H9 (cell line): ENCODE measurements around the gene ATG5. TPM values are rescaled to one million over a fixed set of nuclear protein-coding genes. Genes with fewer than 3 reads are reported as not detected.

Experiments
- DNase-seq: peaks from one replicate; pipeline ENCODE4 v3.0.0-alpha.2; 2017
- H2AFZ ChIP-seq: one replicate; pipeline ENCODE4 v1.6.1; 2013; ENCODE audit warnings: mild to moderate bottlenecking, low read length, control low read depth, moderate library complexity
- H2AK5ac ChIP-seq: 2 replicates; pipeline ENCODE4 v1.6.1; 2013; ENCODE audit warnings: low read length, control low read depth, mixed read lengths; ENCODE audit not compliant: insufficient read length
- H2BK120ac ChIP-seq: one replicate; pipeline ENCODE4 v1.6.1; 2013; ENCODE audit warnings: low read depth, mild to moderate bottlenecking, low read length, control low read depth, inconsistent platforms; ENCODE audit not compliant: poor library complexity, severe bottlenecking
- H2BK12ac ChIP-seq: 2 replicates; pipeline ENCODE4 v1.6.1; 2013; ENCODE audit warnings: low read length, control low read depth, mixed read lengths, low read depth; ENCODE audit not compliant: insufficient read length
- H2BK15ac ChIP-seq: 2 replicates; pipeline ENCODE4 v1.6.1; 2013; ENCODE audit warnings: low read depth, low read length, control low read depth
- H2BK20ac ChIP-seq: one replicate; pipeline ENCODE4 v1.6.1; 2013; ENCODE audit warnings: low read depth, mild to moderate bottlenecking, low read length, control low read depth, inconsistent platforms; ENCODE audit not compliant: poor library complexity, severe bottlenecking
- H2BK5ac ChIP-seq: 2 replicates; pipeline ENCODE4 v1.6.1; 2013; ENCODE audit warnings: low read length, control low read depth, mixed read lengths; ENCODE audit not compliant: insufficient read length
- H3K14ac ChIP-seq: 2 replicates; pipeline ENCODE4 v1.6.1; 2013; ENCODE audit warnings: low read length, control low read depth; ENCODE audit not compliant: insufficient read depth
- H3K18ac ChIP-seq: 2 replicates; pipeline ENCODE4 v1.6.1; 2013; ENCODE audit warnings: low read depth, mild to moderate bottlenecking, mixed read lengths, low read length, control low read depth; ENCODE audit not compliant: insufficient read length
- H3K23ac ChIP-seq: 2 replicates; pipeline ENCODE4 v1.6.1; 2013; ENCODE audit warnings: low read length, control low read depth, mixed read lengths, low read depth; ENCODE audit not compliant: insufficient read length
- H3K23me2 ChIP-seq: 2 replicates; pipeline ENCODE4 v1.6.1; 2013; ENCODE audit warnings: low read depth, mild to moderate bottlenecking, mixed read lengths, low read length, control low read depth; ENCODE audit not compliant: insufficient read length, poor library complexity, severe bottlenecking
- H3K27ac ChIP-seq: 2 replicates; pipeline ENCODE4 v1.5.1; 2013; ENCODE audit warnings: low read length, control low read depth, mixed read lengths, low read depth; ENCODE audit not compliant: insufficient read length
- H3K27me3 ChIP-seq: 2 replicates; pipeline ENCODE4 v1.6.1; 2013; ENCODE audit warnings: low read length, control low read depth, inconsistent platforms; ENCODE audit not compliant: insufficient read depth
- H3K4ac ChIP-seq: 2 replicates; pipeline ENCODE4 v1.6.1; 2013; ENCODE audit warnings: low read depth, mild to moderate bottlenecking, control low read depth, inconsistent platforms, low read length, moderate library complexity
- H3K4me1 ChIP-seq: 2 replicates; pipeline ENCODE4 v1.6.1; 2013; ENCODE audit warnings: low read length, control low read depth, inconsistent platforms; ENCODE audit not compliant: insufficient read depth
- H3K4me2 ChIP-seq: 2 replicates; pipeline ENCODE4 v1.6.1; 2013; ENCODE audit warnings: low read length, control low read depth, mixed read lengths; ENCODE audit not compliant: insufficient read length, insufficient read depth
- H3K56ac ChIP-seq: 2 replicates; pipeline ENCODE4 v1.6.1; 2013; ENCODE audit warnings: low read depth, mild to moderate bottlenecking, mixed read lengths, low read length, control low read depth; ENCODE audit not compliant: insufficient read length
- H3K79me1 ChIP-seq: 2 replicates; pipeline ENCODE4 v1.6.1; 2013; ENCODE audit warnings: low read depth, mild to moderate bottlenecking, moderate library complexity, low read length, control low read depth, inconsistent platforms; ENCODE audit not compliant: insufficient read depth, poor library complexity, severe bottlenecking
- H3K79me2 ChIP-seq: 2 replicates; pipeline ENCODE4 v1.6.1; 2013; ENCODE audit warnings: low read length, control low read depth, inconsistent platforms; ENCODE audit not compliant: insufficient read depth
- H3K9ac ChIP-seq: 2 replicates; pipeline ENCODE4 v1.6.1; 2013; ENCODE audit warnings: low read length, control low read depth, mixed read lengths; ENCODE audit not compliant: insufficient read length; ENCODE audit errors: extremely low read depth
- H3K9me3 ChIP-seq: one replicate; pipeline ENCODE4 v1.6.1; 2013; ENCODE audit warnings: low read depth, low read length, inconsistent platforms; ENCODE audit not compliant: control insufficient read depth
- H3T11ph ChIP-seq: one replicate; pipeline ENCODE4 v1.6.1; 2013; ENCODE audit warnings: mild to moderate bottlenecking, low read length, control low read depth, inconsistent platforms
- H4K20me1 ChIP-seq: one replicate; pipeline ENCODE4 v1.6.1; 2013; ENCODE audit not compliant: control insufficient read depth, insufficient read length, insufficient read depth
- H4K5ac ChIP-seq: 2 replicates; pipeline ENCODE4 v1.6.1; 2013; ENCODE audit warnings: low read depth, mild to moderate bottlenecking, mixed read lengths, low read length, control low read depth; ENCODE audit not compliant: insufficient read length
- H4K8ac ChIP-seq: replicated peaks from 2 replicates; pipeline ENCODE4 v1.6.1; 2013; ENCODE audit warnings: low read length, control low read depth, mixed read lengths, low read depth; ENCODE audit not compliant: insufficient read length
- H4K91ac ChIP-seq: 2 replicates; pipeline ENCODE4 v1.6.1; 2013; ENCODE audit warnings: low read depth, mild to moderate bottlenecking, moderate library complexity, mixed read lengths, low read length, control low read depth; ENCODE audit not compliant: insufficient read length
- H3K27ac Mint-ChIP-seq, 3 experiments: 2 replicates in 2 of 3; 3 replicates in 1 of 3; pipeline ENCODE4 v1.8.0; 2020 to 2021; ENCODE audit warnings: mixed read lengths in 3 of 3, mild to moderate bottlenecking in 1 of 3, moderate library complexity in 1 of 3
- H3K27me3 Mint-ChIP-seq: 2 replicates; pipeline ENCODE4 v1.8.0; 2021; ENCODE audit warnings: low read depth, mild to moderate bottlenecking, moderate library complexity, mixed read lengths
- H3K36me3 Mint-ChIP-seq, 3 experiments: 2 replicates in 2 of 3; 3 replicates in 1 of 3; pipeline ENCODE4 v1.8.0; 2020 to 2021; ENCODE audit warnings: low read depth in 3 of 3, mixed read lengths in 3 of 3; ENCODE audit not compliant: insufficient read depth in 1 of 3
- H3K4me1 Mint-ChIP-seq, 2 experiments: 2 replicates each; pipeline ENCODE4 v1.8.0; 2020; ENCODE audit warnings: mixed read lengths in 2 of 2
- H3K4me3 Mint-ChIP-seq, 2 experiments: 2 replicates in 1 of 2; 3 replicates in 1 of 2; pipeline ENCODE4 v1.8.0; 2020 to 2021; ENCODE audit warnings: mild to moderate bottlenecking in 2 of 2, mixed read lengths in 2 of 2, moderate library complexity in 1 of 2
- H3K9me3 Mint-ChIP-seq, 2 experiments: 2 replicates in 1 of 2; 3 replicates in 1 of 2; pipeline ENCODE4 v1.8.0; 2020; ENCODE audit warnings: mild to moderate bottlenecking in 2 of 2, mixed read lengths in 2 of 2, moderate library complexity in 1 of 2
- CTCF ChIP-seq: fragments of 200-600 bp; sonication (generic); conservative IDR thresholded peaks from 3 replicates; pipeline ENCODE4 v1.8.0; 2021; ENCODE audit warnings: antibody characterized with exemption, mild to moderate bottlenecking
- WGBS: extraction: QIAGEN DNeasy Blood & Tissue Kit; methylation state at CpG from one replicate; pipeline ENCODE4 v1.1.7; 2013; ENCODE audit warnings: missing lambda C conversion rate, low lambda C conversion rate, mixed read lengths; ENCODE audit not compliant: insufficient read length; ENCODE audit errors: extremely low coverage; 5-methylcytosine and 5-hydroxymethylcytosine counted together
- total RNA-seq: library from RNA; stranded (reverse); gene quantifications from 2 replicates; pipeline ENCODE4 v1.2.1, GENCODE V29; 2021

ATG5 gene
- total RNA-seq, 1 experiment from 2014 or later, result 36.7 TPM

GRCh38 chr6:106214531-106214930, 111.0 kb downstream of the ATG5 start:
- Histone ChIP-seq H3K9ac (no peak overlapping the region), H3K27me3 (no peaks in the 10 kb centered on the region), H3K27ac (no peak overlapping the region), H2BK120ac (no peak overlapping the region), H2AFZ (no peak overlapping the region), H3T11ph (no peak overlapping the region), H3K56ac (no peak overlapping the region), H2BK5ac (no peak overlapping the region), H3K79me2 (peaks cover 1% of the 10 kb centered on the region; the same call in 1 of the 2 replicates), H4K20me1 (no peaks in the 10 kb centered on the region), H3K14ac (no peak overlapping the region), H3K4me2 (no peak overlapping the region), H2AK5ac (no peak overlapping the region), H3K4ac (no peak overlapping the region), H3K23ac (no peak overlapping the region), H2BK15ac (no peak overlapping the region), H3K4me1 (no peaks in the 10 kb centered on the region), H3K23me2 (no peaks in the 10 kb centered on the region), H2BK20ac (no peak overlapping the region), H4K91ac (no peak overlapping the region), H2BK12ac (no peak overlapping the region), H3K18ac (no peak overlapping the region), H3K9me3 (no peaks in the 10 kb centered on the region), H4K8ac (no peak overlapping the region), H3K79me1 (no peaks in the 10 kb centered on the region), H4K5ac (no peak overlapping the region)
- peaks cover 14 to 15% of the 10 kb centered on the region in 2 experiments for H3K4me1 Mint-ChIP-seq
- H3K9me3 Mint-ChIP-seq, result no peaks in the 10 kb centered on the region
- H3K27ac Mint-ChIP-seq, result no peak overlapping the region
- DNase-seq, result no peak
- H3K27me3 Mint-ChIP-seq, result no peaks in the 10 kb centered on the region
- H3K4me3 Mint-ChIP-seq, result no peak overlapping the region
- no CpG with 5 or more reads among the region's 4 CpGs for WGBS
- H3K36me3 Mint-ChIP-seq, result peaks cover 0 to under 1% (median 0%) of the 10 kb centered on the region in 3 experiments; a peak in 2 of 7 replicates
- no peak for TF ChIP-seq CTCF
